Umbilical cord (tissue), 2 donors: ENCODE measurements around the gene AP5S1. TPM values are rescaled to one million over a fixed set of nuclear protein-coding genes. Genes with fewer than 3 reads are reported as not detected.

Source experiments
- DNase-seq: peaks from one replicate; pipeline ENCODE4 v3.0.0-alpha.2; 2015; ENCODE audit warnings: low spot score
- total RNA-seq: library from RNA; depleted of rRNA; stranded (reverse); fragments of >200 nt; gene quantifications from one replicate; pipeline ENCODE4 v1.2.3, GENCODE V29; 2014; ENCODE audit warnings: low replicate concordance; ENCODE audit not compliant: insufficient read depth

The AP5S1 gene
- 6.3 TPM for total RNA-seq

GRCh38 chr20:3820048-3820900 is at the start of gene AP5S1:
Gene AP5S1 (plus strand): TSS chr20:3820547. CDS start chr20:3822118, 1,571 bp downstream.
- DNase-seq = peak; percentile 98

- no peak for DNase-seq
Measured at GRCh38 chr20:3771552-3772058, 48.7 kb upstream of the AP5S1 start.

GRCh38 chr20:3775457-3776108 is 44.8 kb upstream of the AP5S1 start:
- DNase-seq = no peak

- DNase-seq = no peak
Measured at GRCh38 chr20:3777381-3777715, 43.0 kb upstream of the AP5S1 start.

- DNase-seq = peak; percentile 60
Measured at GRCh38 chr20:3777716-3778629, 42.4 kb upstream of the AP5S1 start.

- no peak for DNase-seq
Measured at GRCh38 chr20:3778976-3779375, 41.4 kb upstream of the AP5S1 start.

- peak; percentile 99 for DNase-seq
Measured at GRCh38 chr20:3781153-3781910, 39.0 kb upstream of the AP5S1 start, which contains the start of gene SPEF1. Gene SPEF1 (minus strand): TSS chr20:3781448. CDS start chr20:3781287, 161 bp downstream.

GRCh38 chr20:3782597-3782996 is 37.8 kb upstream of the AP5S1 start:
- DNase-seq = no peak

GRCh38 chr20:3783068-3783489 is 37.3 kb upstream of the AP5S1 start:
- DNase-seq = no peak

- DNase-seq = no peak
Measured at GRCh38 chr20:3783511-3784195, 36.7 kb upstream of the AP5S1 start.

- DNase-seq = no peak
Measured at GRCh38 chr20:3784216-3784853, 36.0 kb upstream of the AP5S1 start.

GRCh38 chr20:3784863-3785239 is 35.5 kb upstream of the AP5S1 start:
- DNase-seq = no peak

- no peak for DNase-seq
Measured at GRCh38 chr20:3785240-3786125, 34.9 kb upstream of the AP5S1 start.

- DNase-seq = peak; percentile 61
Measured at GRCh38 chr20:3786126-3786484, 34.2 kb upstream of the AP5S1 start.

GRCh38 chr20:3786665-3787323 is 33.6 kb upstream of the AP5S1 start, which contains the start of gene CENPB:
Gene CENPB (minus strand): TSS chr20:3786740. CDS start chr20:3786483, 257 bp downstream.
- peak; percentile 86 for DNase-seq

- no peak for DNase-seq
Measured at GRCh38 chr20:3787324-3788014, 32.9 kb upstream of the AP5S1 start.

- DNase-seq = no peak
Measured at GRCh38 chr20:3788685-3789155, 31.6 kb upstream of the AP5S1 start.
